A673 (cell line): ENCODE data around the gene ZNF763.

Experiments used
- CTCF ChIP-seq: fragments of 300-800, 200-600 bp; sonication (generic); conservative IDR thresholded peaks from 2 replicates; pipeline ENCODE4 v1.5.1; 2017; ENCODE audit warnings: low read depth, mild to moderate bottlenecking, antibody characterized with exemption, low read length, moderate library complexity, mixed read lengths
- EZH2 ChIP-seq: fragments of 200-600 bp; sonication (generic); IDR thresholded peaks from 2 replicates; pipeline ENCODE4 v1.6.1; 2017; ENCODE audit warnings: borderline replicate concordance, low read depth, mild to moderate bottlenecking, mixed read lengths, antibody characterized with exemption, low read length; ENCODE audit not compliant: poor library complexity, severe bottlenecking

DNA sequence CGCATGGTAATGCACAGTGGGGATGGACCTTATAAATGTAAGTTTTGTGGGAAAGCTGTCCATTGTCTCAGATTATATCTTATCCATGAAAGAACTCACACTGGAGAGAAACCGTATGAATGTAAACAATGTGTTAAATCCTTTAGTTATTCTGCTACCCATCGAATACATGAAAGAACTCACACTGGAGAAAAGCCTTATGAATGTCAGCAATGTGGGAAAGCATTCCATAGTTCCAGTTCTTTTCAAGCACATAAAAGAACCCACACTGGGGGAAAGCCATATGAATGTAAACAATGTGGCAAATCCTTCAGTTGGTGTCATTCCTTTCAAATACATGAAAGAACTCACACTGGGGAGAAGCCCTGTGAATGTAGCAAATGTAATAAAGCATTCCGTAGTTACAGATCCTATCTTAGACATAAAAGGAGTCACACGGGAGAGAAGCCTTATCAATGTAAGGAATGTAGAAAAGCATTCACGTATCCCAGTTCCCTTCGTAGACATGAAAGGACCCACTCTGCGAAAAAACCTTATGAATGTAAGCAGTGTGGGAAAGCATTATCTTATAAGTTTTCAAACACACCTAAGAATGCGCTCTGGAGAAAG is 13.8 kb downstream of the ZNF763 start:
- TF ChIP-seq CTCF (no peak), EZH2 (no peak)
